Heart left ventricle (tissue), 16 donors: Measurements from ENCODE around the gene MRM2. TPM values are rescaled to one million over a fixed set of nuclear protein-coding genes. Genes with fewer than 3 reads are reported as not detected.
A peak's percentile ranks its signal among the peaks of the same experiment; 100 is the strongest.

ENCODE experiments used
- ATAC-seq, 4 donors: fragments of 200-7000 bp; cut with Tn5 transposase; one replicate each; pipeline ENCODE4 v1.9.1; 2020 to 2022; ENCODE audit warnings: moderate library complexity in 4 of 4, mild to moderate bottlenecking in 3 of 4, moderate number of reproducible peaks in 1 of 4
- DNase-seq, 5 donors: peaks; one replicate each; pipeline ENCODE4 v3.0.0-alpha.2; 2020
- H3K27ac ChIP-seq, 12 donors: fragments of 200-600 bp; sonication (generic) in 4 of 12; one replicate each; pipeline versions ENCODE4 v1.5.0 to v1.8.0; 2016 to 2022; ENCODE audit warnings: mild to moderate bottlenecking in 2 of 12
- H3K27me3 ChIP-seq, 9 donors: fragments of 200-600 bp; sonication (generic) in 2 of 9; one replicate each; pipeline versions ENCODE4 v1.5.1 to v1.8.0; 2016 to 2022; ENCODE audit warnings: mild to moderate bottlenecking in 3 of 9
- H3K36me3 ChIP-seq, 9 donors: fragments of 200-600 bp; sonication (generic) in 2 of 9; one replicate each; pipeline versions ENCODE4 v1.5.0 to v1.8.0; 2018 to 2022; ENCODE audit warnings: mild to moderate bottlenecking in 2 of 9
- H3K4me1 ChIP-seq, 12 donors: fragments of 200-600 bp; sonication (generic) in 4 of 12; one replicate each; pipeline versions ENCODE4 v1.5.0 to v1.8.0; 2016 to 2022; ENCODE audit warnings: mild to moderate bottlenecking in 3 of 12
- H3K4me3 ChIP-seq, 12 donors: fragments of 200-600 bp; sonication (generic) in 4 of 12; one replicate each; pipeline versions ENCODE4 v1.5.0 to v1.8.0; 2017 to 2022; ENCODE audit warnings: mild to moderate bottlenecking in 9 of 12, moderate library complexity in 4 of 12
- H3K9me3 ChIP-seq, 12 donors: fragments of 200-600 bp; sonication (generic) in 4 of 12; one replicate each; pipeline versions ENCODE4 v1.5.0 to v1.8.0; 2016 to 2022; ENCODE audit warnings: mild to moderate bottlenecking in 1 of 12
- POLR2A ChIP-seq, 2 donors: fragments of 450-650 bp; IDR thresholded peaks; one replicate each; pipeline ENCODE4 v1.6.1; 2017; ENCODE audit warnings: antibody characterized with exemption in 2 of 2, mild to moderate bottlenecking in 2 of 2, moderate library complexity in 2 of 2
- WGBS, 4 donors: extraction: QIAGEN DNeasy Blood & Tissue Kit in 2 of 4; methylation state at CpG; one replicate each; pipeline versions ENCODE4 v1.1.5 to v1.1.7; 2013 to 2018; 5-methylcytosine and 5-hydroxymethylcytosine counted together
- intact Hi-C, 10 donors: fragments of 100-400 bp; cut with DNase I; formaldehyde crosslinking; loops; one replicate each; pipeline versions ENCODE4 v1.11.1 to v1.14.2; 2022
- polyA plus RNA-seq, 2 donors: library from polyadenylated mRNA; stranded (reverse); fragments of 200-250 nt; gene quantifications; one replicate each; pipeline ENCODE4 v1.2.3, GENCODE V29; 2013
- total RNA-seq, 9 donors: library from RNA; depleted of rRNA in 2 of 9; stranded (reverse); fragments of >200 nt in 2 of 9; fragmentation: NEBNext Ultra II Directional in 3 of 9; extraction: Animal tissue kit (Norgen Biotek cat#: 25700) in 3 of 9; gene quantifications; one replicate each; pipeline versions ENCODE4 v1.1.0 to v1.2.4, GENCODE V29; 2016 to 2023
- TF ChIP-seq, protein P1 (sequence below), 12 donors: fragments of 200-600 bp; sonication (generic) in 4 of 12; IDR thresholded peaks; one replicate each; pipeline versions ENCODE4 v1.5.0 to v1.8.0; 2018 to 2022; ENCODE audit warnings: antibody characterized with exemption in 12 of 12, mild to moderate bottlenecking in 5 of 12
- donor health status: ischemic (EF 13 %, LVEDD 7.1; RV severe dilation, severe dysfunction).
- donor health status: healthy with polysubstance abuse.
- donor health status: DM: no; HTN: yes; CAD: no.
- donor health status: DM: no; HTN: no; CAD: no.
- donor health status: ischemic (EF 25% LVEDD 6.9; RV normal size, moderate dysfunction).
- donor health status: ischemic (EF 25% LVEDD 5.7; RV mildly dilated, moderate dysfunction).
- donor health status: healthy.
- donor health status: DM: yes; HTN: yes; CAD: no.
- donor health status: ischemic (EF 35%, LVEDD 5.7; RV mildly dilated, moderate dysfunction).
- donor health status: nonischemic (EF 11% LVEDD 7.7; RV severe dilation, severe dysfunction).
- donor health status: DM: yes; HTN: yes; CAD: no.
- donor health status: PGD.
- donor health status: ischemic (EF 29% LVEDD 5.4; RV normal size, mild dysfunction).
- donor health status: nonischemic (EF 23%, LVEDD 6.1; RV moderate dilation, normal function).

Gene MRM2
- total and polyA plus RNA-seq, 11 donors = 14.2 to 31.5 (median 20.3) TPM

DNA sequence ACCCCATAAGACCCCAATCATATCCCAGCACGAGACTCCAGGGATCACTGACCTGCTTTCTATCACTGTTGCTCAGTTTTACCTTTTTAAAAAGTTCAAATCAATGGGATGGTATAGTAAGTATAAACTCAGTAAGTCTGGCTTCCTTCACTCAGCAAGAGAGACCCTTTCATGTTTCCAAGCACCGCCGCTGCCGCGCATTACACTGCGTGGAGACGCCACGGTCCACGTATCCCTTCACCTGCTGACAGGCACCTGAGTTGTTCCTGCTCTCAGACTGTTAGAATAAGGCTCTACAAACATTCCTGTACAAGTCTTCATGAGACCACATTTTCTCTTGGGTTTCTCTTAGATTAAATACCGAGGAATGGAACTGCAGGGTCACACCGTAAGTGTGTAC is 37.6 kb downstream of the MRM2 start:
- Histone ChIP-seq H3K4me3 (no peak overlapping the region), H3K36me3 (peaks cover 0 to 29% (median 20%) of the 10 kb centered on the region in 9 donors), H3K27me3 (no peaks in the 10 kb centered on the region), H3K27ac (no peak overlapping the region), H3K4me1 (peaks cover 0 to 15% (median 6%) of the 10 kb centered on the region in 12 donors), H3K9me3 (no peaks in the 10 kb centered on the region)
- intact Hi-C loops = loop anchor here in 7 of 10 donors (5.0 to 10.0 kb wide), 4 partner anchors 290 to 542 kb away; no protein-coding TSS in a partner anchor
- no peak for ATAC-seq
- TF ChIP-seq, protein P1, sequence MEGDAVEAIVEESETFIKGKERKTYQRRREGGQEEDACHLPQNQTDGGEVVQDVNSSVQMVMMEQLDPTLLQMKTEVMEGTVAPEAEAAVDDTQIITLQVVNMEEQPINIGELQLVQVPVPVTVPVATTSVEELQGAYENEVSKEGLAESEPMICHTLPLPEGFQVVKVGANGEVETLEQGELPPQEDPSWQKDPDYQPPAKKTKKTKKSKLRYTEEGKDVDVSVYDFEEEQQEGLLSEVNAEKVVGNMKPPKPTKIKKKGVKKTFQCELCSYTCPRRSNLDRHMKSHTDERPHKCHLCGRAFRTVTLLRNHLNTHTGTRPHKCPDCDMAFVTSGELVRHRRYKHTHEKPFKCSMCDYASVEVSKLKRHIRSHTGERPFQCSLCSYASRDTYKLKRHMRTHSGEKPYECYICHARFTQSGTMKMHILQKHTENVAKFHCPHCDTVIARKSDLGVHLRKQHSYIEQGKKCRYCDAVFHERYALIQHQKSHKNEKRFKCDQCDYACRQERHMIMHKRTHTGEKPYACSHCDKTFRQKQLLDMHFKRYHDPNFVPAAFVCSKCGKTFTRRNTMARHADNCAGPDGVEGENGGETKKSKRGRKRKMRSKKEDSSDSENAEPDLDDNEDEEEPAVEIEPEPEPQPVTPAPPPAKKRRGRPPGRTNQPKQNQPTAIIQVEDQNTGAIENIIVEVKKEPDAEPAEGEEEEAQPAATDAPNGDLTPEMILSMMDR (IDR thresholded peaks at IDR 0.05) = no peak
- TF ChIP-seq POLR2A (IDR thresholded peaks at IDR 0.05) = no peak
- 95 to 98% (median 97%) methylated on average over 11 of the region's 11 CpGs for WGBS, 4 donors
- DNase-seq = peak in 1 of 5 donors; percentile 30

DNA sequence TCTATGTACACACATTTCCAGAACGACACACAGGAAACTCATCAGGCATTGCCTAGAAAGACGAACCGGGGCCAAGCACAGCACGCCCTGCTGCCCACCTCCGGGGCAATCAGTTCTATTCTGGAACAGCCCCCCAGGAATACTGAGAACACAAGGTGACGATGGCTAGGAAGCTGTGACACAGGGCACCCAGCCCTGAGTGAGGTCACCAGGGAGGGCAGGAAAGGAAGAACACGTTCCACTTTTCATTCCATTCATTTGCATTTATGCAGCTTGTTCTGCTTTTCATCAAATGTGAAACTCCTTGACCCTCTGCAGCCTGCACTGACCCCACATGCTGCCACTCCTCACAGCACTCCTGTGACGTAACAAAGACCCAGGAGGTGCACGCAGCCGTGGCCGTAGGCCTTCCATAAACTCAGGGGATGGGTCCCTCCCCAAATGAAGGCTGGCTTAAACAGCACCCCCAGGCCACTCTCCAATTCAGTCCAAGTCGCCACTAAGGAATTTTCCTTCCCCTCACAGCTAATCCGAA is 38.2 kb downstream of the MRM2 start:
- peaks cover 0 to 11% (median 6%) of the 10 kb centered on the region in 12 donors for H3K4me1 ChIP-seq
- ATAC-seq (peak in 3 of 4 donors; percentile 27 to 36 (median 29)), DNase-seq (peak in 1 of 5 donors; percentile 34)
- no peak overlapping the region for H3K4me3 ChIP-seq
- intact Hi-C loops = loop anchor here in 7 of 10 donors (5.0 to 10.0 kb wide), 4 partner anchors 289 to 542 kb away; no protein-coding TSS in a partner anchor
- peaks cover 0 to 31% (median 20%) of the 10 kb centered on the region in 9 donors for H3K36me3 ChIP-seq
- WGBS, 4 donors = 48 to 56% (median 51%) methylated on average over 13 of the region's 13 CpGs
- no peaks in the 10 kb centered on the region for H3K9me3 ChIP-seq
- H3K27ac ChIP-seq = peak overlapping the region in 1 of 12 donors; percentile 5
- TF ChIP-seq, protein P1 (IDR thresholded peaks at IDR 0.05) = no peak
- no peak for TF ChIP-seq POLR2A (IDR thresholded peaks at IDR 0.05)
- no peaks in the 10 kb centered on the region for H3K27me3 ChIP-seq

DNA sequence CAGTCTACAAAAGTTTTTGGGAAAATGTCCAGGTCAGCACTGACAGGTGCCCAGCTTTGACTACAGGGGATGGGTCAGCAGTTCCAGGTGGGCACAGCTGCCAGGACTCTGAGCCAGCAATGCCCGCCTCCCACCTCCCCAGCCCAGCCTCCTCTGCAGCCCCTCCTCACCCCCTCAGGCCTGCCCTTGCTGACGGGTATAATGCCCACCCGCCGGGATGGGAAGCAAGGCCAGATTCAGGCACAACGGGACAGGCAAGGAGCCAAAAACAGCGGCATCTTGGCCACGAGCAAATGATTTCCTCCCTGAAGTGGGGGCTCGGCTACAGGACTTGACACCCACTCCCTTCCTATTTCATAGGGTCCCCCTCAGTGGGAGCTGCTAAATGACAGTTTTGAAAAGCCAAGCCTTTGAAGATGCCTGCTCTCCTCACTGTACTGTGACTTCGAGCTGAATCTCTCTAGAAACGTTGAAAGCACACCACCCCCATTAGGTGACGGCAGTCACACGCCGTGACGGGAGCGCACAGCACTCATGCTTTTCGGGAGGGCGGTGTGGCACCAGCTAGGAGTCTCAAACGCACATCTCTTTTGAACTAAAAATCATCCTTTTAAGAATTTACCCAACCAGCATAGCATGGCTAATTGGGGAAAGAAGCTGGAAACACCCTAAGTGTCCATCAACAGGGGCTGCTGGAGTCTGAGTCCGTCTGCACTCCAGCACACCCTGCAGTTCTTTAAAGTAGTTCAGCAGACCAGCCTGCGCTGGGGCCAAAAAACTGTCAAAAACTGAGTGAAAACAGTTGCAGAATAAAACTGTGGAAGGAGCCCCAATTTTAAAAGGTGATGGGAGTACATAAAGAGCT is 38.9 kb downstream of the MRM2 start:
- intact Hi-C loops = loop anchor here in 7 of 10 donors (5.0 to 10.0 kb wide), 4 partner anchors 288 to 541 kb away; no protein-coding TSS in a partner anchor
- no peaks in the 10 kb centered on the region for H3K9me3 ChIP-seq
- WGBS, 4 donors = 75 to 82% (median 78%) methylated on average over 19 to 20 of the region's 20 CpGs
- peaks cover 0 to 11% (median 6%) of the 10 kb centered on the region in 12 donors for H3K4me1 ChIP-seq
- DNase-seq (peak in 2 of 5 donors; percentile 16 to 36), ATAC-seq (peak in 1 of 4 donors; percentile 50)
- TF ChIP-seq POLR2A (IDR thresholded peaks at IDR 0.05) = no peak
- TF ChIP-seq, protein P1 (IDR thresholded peaks at IDR 0.05) = no peak
- H3K27ac ChIP-seq = peak overlapping the region in 1 of 12 donors; percentile 5
- no peak overlapping the region for H3K4me3 ChIP-seq
- H3K27me3 ChIP-seq = no peaks in the 10 kb centered on the region
- H3K36me3 ChIP-seq = peaks cover 0 to 31% (median 19%) of the 10 kb centered on the region in 9 donors

DNA sequence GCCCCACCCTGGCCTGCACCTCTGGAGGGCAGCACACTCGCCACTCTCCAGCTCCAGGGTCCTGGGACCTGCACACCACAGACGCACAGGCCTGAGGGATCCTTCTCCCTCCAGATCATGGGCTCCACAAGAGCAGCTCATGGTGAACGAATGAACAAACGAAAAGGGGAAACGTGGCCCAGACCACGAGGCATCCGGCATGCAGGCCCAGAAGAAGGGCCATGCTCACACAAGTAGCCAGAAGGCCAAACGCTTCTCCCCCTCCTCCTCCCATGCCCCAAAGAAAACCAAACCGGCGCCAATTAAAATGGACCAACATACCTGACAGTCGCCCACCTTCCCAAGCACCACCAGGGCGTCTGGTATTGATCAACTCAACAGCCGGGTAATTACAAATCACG is 39.6 kb downstream of the MRM2 start:
- peaks cover 0 to 17% (median 6%) of the 10 kb centered on the region in 12 donors for H3K4me1 ChIP-seq
- no peak overlapping the region for H3K27ac ChIP-seq
- 90 to 95% (median 92%) methylated on average over 14 of the region's 14 CpGs for WGBS, 4 donors
- peak in 1 of 5 donors; percentile 44 for DNase-seq
- no peaks in the 10 kb centered on the region for H3K9me3 ChIP-seq
- H3K36me3 ChIP-seq = peaks cover 0 to 23% (median 11%) of the 10 kb centered on the region in 9 donors
- H3K27me3 ChIP-seq = no peaks in the 10 kb centered on the region
- ATAC-seq = no peak
- intact Hi-C loops = loop anchor here in 7 of 10 donors (5.0 to 10.0 kb wide), 4 partner anchors 288 to 540 kb away; no protein-coding TSS in a partner anchor
- no peak overlapping the region for H3K4me3 ChIP-seq
- TF ChIP-seq, protein P1 (IDR thresholded peaks at IDR 0.05) = no peak
- no peak for TF ChIP-seq POLR2A (IDR thresholded peaks at IDR 0.05)
